A673 (cell line): ENCODE results near the gene KIR2DL3.
"Not testable (repeated sequence)": the region's sequence is repeated elsewhere in the genome, so short reads cannot be mapped to it uniquely, and the experiment has no call there.

ENCODE experiments used
- EZH2 ChIP-seq: fragments of 200-600 bp; sonication (generic); IDR thresholded peaks from 2 replicates; pipeline ENCODE4 v1.6.1; 2017; ENCODE audit warnings: borderline replicate concordance, low read depth, mild to moderate bottlenecking, mixed read lengths, antibody characterized with exemption, low read length; ENCODE audit not compliant: poor library complexity, severe bottlenecking
- TF ChIP-seq, protein P1 (sequence below): fragments of 300-800, 200-600 bp; sonication (generic); conservative IDR thresholded peaks from 2 replicates; pipeline ENCODE4 v1.5.1; 2017; ENCODE audit warnings: low read depth, mild to moderate bottlenecking, antibody characterized with exemption, low read length, moderate library complexity, mixed read lengths

DNA sequence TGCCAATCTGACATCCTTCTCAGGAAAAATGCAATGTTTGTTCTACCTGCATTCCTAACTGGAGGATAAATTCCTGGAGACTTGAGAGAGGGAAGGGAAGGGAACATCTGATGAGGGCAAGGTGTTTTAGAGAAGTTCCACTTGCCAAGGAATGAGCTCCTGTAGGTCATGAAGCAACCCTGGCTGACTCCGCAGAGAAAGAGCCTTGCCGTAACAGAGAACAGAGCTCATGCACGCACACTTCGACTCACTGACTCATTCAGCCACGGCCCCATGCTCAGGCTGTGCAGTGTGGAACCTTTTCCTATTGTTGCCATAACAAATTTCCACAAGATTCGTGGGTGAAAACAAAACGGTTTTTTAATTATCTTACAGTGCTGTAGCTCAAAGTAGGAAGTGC lies 40.6 kb downstream of the KIR2DL3 start:
- TF ChIP-seq, protein P1, sequence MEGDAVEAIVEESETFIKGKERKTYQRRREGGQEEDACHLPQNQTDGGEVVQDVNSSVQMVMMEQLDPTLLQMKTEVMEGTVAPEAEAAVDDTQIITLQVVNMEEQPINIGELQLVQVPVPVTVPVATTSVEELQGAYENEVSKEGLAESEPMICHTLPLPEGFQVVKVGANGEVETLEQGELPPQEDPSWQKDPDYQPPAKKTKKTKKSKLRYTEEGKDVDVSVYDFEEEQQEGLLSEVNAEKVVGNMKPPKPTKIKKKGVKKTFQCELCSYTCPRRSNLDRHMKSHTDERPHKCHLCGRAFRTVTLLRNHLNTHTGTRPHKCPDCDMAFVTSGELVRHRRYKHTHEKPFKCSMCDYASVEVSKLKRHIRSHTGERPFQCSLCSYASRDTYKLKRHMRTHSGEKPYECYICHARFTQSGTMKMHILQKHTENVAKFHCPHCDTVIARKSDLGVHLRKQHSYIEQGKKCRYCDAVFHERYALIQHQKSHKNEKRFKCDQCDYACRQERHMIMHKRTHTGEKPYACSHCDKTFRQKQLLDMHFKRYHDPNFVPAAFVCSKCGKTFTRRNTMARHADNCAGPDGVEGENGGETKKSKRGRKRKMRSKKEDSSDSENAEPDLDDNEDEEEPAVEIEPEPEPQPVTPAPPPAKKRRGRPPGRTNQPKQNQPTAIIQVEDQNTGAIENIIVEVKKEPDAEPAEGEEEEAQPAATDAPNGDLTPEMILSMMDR, result not testable (repeated sequence)
- TF ChIP-seq EZH2, result not testable (repeated sequence)
